LNCAP (cell line): ENCODE data around the gene GPD1L.

ENCODE experiments used
- CTCF ChIP-seq: fragments of 450-650 bp; IDR thresholded peaks from 2 replicates; pipeline ENCODE4 v1.5.1; 2017; ENCODE audit warnings: mild to moderate bottlenecking

The GPD1L gene

DNA sequence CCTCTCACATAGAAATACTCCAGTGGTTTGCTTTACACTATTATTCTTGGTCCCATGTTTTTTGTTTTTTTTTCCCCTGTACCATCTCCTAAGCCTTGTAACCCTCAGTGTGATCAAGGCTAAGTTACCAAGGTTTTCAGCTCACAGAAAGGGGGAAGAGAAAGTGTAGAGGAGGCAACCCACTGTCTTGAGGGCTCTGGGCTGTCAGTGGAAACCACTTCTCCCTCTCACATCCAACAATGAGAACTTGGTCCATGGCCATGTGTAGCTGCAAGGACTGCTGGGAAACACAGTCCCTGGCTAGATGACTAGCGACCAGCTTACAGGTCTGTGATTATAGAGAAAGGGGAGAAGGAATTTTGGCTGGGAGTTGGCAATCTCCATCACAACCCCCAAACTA is 30.3 kb downstream of the GPD1L start:
- TF ChIP-seq CTCF: no peak

DNA sequence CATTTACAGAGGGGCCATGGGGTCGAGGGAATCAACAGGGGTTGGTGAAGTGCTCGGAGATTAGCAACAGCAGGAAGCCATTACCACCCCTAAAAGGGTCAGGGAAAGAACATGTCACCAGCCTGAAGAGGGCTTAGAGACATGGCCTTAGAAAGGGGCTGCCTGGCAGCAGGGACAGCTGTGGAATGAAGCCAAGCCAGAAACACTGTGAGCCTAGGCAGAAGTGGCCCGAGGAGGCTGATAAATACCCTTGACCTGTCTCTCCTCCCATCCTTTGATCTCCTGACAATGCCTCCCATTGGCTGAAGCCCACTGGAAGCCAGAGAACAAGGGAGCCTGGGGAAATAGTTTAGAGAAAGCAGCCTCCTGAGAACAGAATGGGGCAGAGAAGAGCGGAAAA is 31.4 kb downstream of the GPD1L start:
- TF ChIP-seq CTCF: no peak

DNA sequence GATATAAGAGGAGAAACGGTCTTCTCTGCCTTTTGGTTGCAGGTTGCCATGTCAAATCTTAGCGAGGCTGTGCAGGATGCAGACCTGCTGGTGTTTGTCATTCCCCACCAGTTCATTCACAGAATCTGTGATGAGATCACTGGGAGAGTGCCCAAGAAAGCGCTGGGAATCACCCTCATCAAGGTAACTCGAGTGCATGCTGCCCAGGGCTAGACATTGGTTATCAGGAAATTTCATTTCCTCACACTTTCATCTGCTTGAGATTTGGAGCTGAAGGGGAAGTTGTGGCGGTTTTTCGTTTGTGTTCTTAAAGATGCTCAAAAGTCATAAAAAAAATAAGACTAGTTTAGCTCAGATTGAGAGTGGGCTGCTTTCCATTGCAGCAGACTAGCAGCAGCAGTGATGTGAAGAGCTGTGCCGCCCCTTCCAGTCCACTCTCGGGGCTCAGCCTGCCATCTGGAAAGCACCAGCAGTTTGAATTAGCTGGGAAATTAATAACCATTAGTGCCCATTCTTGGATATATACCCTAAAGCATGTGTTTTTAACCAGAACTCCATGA is 32.2 kb downstream of the GPD1L start:
- no peak for TF ChIP-seq CTCF

DNA sequence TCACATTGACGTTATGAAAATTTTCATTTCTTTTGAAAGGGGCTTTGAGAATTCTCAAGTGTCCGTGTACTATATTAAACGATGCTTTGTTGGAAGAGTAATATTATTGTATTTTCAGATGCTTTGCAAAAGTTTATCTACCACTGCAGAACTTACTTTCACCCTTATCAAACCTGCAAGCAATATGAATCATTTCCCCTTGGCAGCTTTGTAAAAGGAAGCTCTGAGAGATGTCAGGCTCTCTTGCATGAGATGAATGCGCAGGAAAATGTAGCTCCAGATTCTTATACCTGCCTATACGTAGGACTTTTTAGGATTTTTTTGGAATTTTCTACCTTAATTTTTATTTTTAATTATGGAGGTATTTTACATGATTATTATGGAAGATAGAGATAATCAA is 34.5 kb downstream of the GPD1L start:
- no peak for TF ChIP-seq CTCF

- TF ChIP-seq CTCF: peak; percentile 77
Measured at GRCh38 chr3:32143849-32144757, 37.7 kb downstream of the GPD1L start.

DNA sequence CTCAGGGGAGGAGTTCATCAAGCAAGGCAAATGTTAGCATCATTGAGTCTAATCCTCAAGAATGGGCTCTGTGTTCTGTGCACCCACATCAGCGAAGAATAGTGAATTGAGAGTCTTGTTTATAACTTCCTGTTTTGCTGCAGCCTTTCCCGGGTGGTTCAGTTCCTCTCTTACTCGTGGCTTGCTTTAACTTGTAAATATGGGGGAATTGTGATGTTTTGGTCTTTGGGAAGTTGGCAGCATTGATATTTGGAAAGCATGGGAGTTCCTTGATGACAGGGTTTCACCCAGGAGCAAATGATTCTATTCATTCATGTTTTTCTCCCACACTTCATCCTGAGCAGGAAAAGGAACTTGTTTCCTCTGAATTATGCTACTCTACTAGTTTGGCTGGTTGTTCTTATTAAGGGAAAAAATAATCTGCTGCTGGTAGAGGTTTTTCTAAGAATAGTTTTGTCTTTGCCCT is 40.4 kb downstream of the GPD1L start:
- TF ChIP-seq CTCF: no peak

DNA sequence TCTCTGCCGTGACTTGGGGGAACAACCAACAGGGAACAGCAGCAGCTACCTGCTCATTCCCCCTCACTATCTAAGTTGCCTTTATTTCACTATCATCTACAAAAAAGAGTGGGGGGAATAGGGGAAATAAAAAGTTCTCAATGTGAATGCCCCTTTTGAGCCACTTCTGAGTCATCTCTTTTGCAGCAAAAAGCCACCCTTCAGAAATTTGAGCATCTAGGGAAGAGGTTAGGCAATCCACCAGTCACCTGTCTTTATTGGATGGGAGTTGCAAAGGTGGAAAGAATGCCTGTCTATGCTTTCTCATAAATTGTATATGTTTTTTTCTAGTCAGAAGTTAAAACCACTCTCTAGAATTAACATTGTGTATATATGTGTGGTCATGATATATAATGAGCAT is 41.1 kb downstream of the GPD1L start:
- TF ChIP-seq CTCF: no peak
